Omental fat pad (tissue), 4 donors: ENCODE results near the gene MBP. TPM values are rescaled to one million over a fixed set of nuclear protein-coding genes. Genes with fewer than 3 reads are reported as not detected.
"Not testable (repeated sequence)": the region's sequence is repeated elsewhere in the genome, so short reads cannot be mapped to it uniquely, and the experiment has no call there.

ENCODE experiments used
- ATAC-seq: fragments of 150-250 bp; one replicate; pipeline ENCODE4 v1.9.1; 2016; ENCODE audit warnings: mild to moderate bottlenecking, moderate library complexity; ENCODE audit not compliant: low FRiP score
- DNase-seq: peaks from one replicate; pipeline ENCODE4 v3.0.0-alpha.2; 2019; ENCODE audit warnings: low spot score
- total RNA-seq, 4 donors: library from RNA; depleted of rRNA; stranded (reverse); fragments of >200 nt; gene quantifications; one replicate each; pipeline ENCODE4 v1.1.0, GENCODE V29; 2016
- TF ChIP-seq, protein P1 (sequence below), 3 donors: fragments of 450-650 bp; IDR thresholded peaks; one replicate each; pipeline ENCODE4 v1.5.1; 2016 to 2017; ENCODE audit warnings: antibody characterized with exemption in 3 of 3, mild to moderate bottlenecking in 3 of 3, moderate library complexity in 2 of 3

MBP gene
- total RNA-seq, 4 donors from 2014 or later: 27.4 to 50.9 (median 36.0) TPM

DNA sequence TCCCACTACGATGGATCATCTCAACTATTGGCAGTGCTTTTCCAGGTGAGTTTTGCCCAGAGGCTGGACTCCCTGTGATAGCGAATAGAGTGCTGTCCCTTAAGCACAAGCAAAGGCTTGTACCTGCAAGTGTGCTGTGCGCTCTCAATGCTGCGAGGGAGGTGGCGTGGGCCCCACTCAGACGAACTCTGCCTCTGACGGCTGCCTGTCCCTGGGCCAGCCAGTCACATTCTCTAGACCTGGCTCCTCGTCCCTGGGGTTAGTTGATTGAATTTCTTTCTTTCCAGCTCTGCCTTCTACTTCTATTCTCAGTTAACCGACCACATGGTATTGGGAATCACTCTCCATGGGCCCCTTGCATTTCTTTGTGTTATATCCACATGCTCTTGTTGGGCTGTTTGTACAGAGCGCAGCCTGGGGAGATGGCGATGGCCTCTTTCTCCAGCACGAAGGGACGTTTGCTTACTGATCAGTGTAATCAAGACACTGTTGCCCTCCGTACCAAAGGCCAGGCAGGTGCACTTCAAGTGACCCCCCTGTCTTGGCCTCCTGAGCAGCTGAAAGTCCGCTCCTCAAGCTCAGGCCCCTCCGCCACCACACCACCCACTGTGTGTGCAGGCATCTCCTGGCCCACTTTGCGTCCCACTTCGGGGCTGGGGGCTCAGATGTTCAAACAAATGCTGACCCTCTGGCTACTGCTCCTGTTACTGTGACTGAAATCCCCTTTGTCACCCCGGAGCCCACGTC, 158.9 kb downstream of the MBP start:
- no peak for DNase-seq
- no peak for ATAC-seq
- TF ChIP-seq, protein P1, sequence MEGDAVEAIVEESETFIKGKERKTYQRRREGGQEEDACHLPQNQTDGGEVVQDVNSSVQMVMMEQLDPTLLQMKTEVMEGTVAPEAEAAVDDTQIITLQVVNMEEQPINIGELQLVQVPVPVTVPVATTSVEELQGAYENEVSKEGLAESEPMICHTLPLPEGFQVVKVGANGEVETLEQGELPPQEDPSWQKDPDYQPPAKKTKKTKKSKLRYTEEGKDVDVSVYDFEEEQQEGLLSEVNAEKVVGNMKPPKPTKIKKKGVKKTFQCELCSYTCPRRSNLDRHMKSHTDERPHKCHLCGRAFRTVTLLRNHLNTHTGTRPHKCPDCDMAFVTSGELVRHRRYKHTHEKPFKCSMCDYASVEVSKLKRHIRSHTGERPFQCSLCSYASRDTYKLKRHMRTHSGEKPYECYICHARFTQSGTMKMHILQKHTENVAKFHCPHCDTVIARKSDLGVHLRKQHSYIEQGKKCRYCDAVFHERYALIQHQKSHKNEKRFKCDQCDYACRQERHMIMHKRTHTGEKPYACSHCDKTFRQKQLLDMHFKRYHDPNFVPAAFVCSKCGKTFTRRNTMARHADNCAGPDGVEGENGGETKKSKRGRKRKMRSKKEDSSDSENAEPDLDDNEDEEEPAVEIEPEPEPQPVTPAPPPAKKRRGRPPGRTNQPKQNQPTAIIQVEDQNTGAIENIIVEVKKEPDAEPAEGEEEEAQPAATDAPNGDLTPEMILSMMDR (IDR thresholded peaks at IDR 0.05): no peak

DNA sequence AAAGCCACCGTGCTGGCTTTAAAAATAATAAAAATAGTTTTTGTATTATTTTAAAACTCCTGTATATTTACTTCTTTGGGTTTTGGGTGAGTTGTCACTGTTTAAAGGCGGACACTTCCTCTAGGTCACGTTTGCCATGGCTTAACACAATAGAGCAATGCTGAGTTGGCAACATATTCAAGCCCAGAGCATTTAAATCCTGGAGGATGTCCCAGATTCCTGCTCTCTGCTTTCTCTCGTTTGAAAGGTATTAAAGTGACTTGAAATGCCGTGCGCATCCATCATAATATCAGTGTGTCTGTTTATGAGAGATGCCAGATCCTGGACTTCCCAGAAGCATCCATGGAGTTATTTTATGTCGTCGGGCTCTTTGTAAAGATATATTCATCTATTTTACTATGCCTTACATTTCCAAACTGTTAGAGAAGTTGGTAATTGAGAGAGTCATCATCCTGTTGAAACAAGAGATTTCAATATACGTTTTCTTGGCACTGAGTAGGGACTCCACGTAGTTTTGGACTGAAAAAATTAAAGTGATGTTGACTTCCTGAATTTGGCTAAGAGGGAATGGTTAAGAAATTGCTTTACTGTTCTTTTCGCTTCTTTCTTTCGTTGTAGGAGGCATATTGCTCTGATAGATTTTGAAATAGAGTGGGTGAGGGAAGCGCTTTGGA, 159.6 kb downstream of the MBP start:
- ATAC-seq: no peak
- TF ChIP-seq, protein P1 (IDR thresholded peaks at IDR 0.05): no peak
- DNase-seq: no peak

DNA sequence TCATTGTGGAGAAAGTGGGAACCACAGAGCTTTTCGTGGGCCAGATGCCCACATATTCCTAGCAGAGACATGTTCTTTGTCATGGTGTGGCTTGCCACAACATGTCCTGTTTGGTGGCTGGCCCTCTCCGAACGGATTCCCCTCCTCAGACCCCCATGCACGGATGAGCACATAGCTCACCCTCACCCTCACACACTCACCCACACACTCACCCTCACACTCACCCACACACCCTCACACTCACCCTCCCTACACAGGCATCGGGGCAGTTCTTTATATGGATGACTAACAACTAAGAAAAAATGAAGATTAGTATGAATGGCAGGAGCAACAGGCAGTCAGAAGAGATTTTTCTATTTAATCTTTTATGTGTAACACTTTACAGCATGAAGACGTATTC, 160.3 kb downstream of the MBP start:
- TF ChIP-seq, protein P1 (IDR thresholded peaks at IDR 0.05): no peak
- no peak for DNase-seq

DNA sequence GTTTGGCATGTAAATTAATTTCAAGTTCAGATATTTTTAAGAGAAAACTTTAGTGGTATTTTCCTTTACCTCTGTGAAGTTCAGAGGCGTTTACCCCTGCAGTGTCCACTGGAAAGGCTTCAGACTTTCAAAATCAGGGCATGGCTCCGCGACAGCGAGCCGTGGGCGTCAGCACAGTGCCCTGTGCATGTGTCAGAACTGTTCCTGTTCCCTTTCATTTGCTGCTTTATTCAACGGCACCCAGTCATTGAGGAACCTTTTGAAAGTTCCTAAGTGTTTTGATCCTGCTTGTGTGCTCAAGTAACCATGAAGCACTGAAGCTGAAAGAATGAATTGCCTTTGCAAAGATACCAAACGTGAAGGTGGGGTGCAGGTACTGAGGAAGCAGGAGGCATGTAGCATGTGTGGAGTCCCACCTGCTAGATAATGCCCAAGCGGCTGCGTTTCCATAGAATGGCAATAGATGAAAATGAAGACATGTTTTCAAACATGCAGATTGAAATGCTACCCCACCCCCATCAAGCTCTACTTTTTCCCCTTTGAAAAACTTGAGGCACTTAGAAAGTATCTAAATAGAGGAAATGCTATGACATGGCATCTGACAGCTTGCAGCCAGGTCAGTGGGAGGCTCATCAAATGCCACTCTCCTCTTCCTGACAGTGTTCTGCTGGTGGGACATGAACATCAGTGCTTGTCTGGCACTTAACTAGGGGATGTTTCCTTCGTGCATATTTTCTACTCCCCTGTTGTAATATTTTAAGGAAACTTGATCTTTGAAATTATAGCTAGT, 161.6 kb downstream of the MBP start:
- TF ChIP-seq, protein P1 (IDR thresholded peaks at IDR 0.05): no peak
- DNase-seq (no peak), ATAC-seq (no peak)

More for the DNA sequence above, 160.3 kb downstream of the MBP start:
- ATAC-seq: no peak

DNA sequence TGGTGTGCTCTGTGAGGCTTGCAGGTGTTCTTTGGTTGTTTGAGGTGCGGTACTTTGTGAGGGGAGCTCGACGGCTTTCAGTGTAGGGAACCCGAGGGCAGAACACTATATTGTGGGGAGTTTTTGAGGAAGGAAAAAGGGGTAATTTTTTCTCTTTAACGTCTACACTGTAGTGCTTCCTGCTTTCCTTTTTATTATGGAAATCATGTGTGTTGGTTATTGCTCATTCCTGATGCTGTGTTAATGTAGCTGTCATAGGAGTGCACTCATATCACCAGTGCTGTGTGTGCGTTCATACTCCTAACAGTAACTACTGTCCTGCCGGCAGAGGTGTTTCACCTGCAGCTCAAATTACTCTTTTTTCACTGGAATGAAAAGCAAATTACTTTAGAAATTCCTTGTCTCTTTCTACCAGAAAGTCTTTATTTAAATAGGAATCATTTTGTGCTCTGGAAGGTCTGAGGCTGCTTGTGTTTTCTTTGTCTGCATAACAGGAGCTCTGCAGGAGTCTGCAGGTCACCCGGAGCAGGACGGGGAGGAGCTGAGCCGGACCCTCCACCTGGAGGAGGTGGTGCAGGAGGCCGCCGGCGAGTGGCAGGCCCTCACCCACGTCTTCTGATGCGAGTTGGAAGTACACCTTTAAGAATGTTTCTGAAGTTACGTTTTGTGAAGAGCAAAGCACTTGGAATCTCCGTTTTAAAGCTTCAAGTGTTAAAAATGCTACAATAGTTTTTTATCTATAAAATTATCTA, 164.7 kb downstream of the MBP start:
- DNase-seq (no peak), ATAC-seq (no peak)
- TF ChIP-seq, protein P1 (IDR thresholded peaks at IDR 0.05): no peak

DNA sequence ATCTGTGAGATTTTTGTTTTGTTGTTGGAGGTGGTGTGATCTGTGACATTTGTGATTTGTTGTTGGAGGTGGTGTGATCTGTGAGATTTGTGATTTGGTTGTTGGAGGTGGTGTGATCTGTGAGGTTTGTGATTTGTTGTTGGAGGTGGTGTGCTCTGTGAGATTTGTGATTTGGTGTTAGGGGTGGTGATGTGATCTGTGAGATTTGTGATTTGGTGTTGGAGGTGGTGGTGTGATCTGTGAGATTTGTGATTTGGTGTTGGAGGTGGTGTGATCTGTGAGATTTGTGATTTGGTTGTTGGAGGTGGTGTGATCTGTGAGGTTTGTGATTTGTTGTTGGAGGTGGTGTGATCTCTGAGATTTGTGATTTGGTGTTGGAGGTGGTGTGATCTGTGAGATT, 165.3 kb downstream of the MBP start:
- ATAC-seq, DNase-seq: not testable (repeated sequence)

DNA sequence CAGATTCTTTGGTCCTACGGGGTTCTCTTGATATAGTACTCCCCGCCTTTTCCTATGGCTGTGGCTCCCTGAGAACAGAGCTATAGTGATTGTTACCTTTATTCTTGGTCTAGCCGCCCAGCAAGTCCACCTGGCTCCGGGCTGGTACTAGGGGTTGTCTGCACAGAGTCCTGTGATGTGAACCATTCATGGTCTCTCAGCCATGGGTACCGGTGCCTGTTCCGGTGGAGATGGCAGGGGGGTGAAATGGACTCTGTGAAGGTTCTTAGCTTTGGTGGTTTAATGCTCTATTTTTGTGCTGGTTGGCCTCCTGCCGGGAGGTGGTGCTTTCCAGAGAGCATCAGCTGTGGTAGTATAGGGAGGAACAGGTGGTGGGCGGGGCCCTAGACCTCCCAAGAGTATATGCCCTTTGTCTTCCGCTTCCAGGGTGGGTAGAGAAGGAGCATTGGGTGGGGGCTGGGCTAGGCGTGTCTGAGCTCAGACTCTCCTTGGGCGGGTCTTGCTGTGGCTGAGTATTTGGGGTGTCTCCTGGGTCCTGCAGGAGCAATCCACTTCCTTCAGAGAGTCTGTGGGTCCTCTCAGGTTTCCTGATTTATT, 166.9 kb downstream of the MBP start:
- not testable (repeated sequence) for ATAC-seq, DNase-seq
